ENCODE measurements around the gene ADGRL3.
"Not testable (repeated sequence)": the region's sequence is repeated elsewhere in the genome, so short reads cannot be mapped to it uniquely, and the experiment has no call there.

ADGRL3 gene

DNA sequence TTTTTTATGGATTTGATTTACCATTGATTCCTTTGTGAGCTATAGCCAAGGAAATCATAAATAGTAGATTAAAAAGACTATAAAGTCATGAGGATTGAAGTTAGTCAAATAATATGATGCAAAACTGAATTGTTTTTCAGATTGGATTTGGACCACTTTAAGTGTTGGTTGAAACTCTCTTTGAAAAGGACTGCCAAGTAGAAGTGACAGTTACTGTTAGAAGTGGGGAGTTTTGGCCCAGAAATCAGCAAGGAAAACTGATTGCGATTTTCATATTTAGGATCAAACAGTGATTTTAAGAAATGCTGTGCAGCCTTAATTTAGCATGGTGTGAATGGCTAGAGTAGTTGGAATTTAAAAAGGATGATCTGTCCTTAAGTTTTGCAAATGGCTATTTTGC, 4.9 kb downstream of the ADGRL3 start:
- DNase-seq: no peak

DNA sequence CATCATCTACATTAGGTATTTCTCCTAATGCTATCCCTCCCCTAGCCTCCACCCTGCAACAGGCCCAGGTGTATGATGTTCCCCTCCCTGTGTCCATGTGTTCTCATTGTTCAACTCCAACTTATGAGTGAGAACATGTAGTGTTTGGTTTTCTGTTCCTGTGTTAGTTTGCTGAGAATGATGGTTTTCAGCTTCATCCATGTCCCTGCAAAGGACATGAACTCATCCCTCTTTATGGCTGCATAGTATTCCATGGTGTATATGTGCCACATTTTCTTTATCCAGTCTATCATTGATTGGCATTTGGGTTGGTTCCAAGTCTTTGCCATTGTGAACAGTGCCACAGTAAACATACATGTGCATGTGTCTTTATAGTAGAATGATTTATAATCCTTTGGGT, 7.0 kb downstream of the ADGRL3 start:
- not testable (repeated sequence) for DNase-seq

DNA sequence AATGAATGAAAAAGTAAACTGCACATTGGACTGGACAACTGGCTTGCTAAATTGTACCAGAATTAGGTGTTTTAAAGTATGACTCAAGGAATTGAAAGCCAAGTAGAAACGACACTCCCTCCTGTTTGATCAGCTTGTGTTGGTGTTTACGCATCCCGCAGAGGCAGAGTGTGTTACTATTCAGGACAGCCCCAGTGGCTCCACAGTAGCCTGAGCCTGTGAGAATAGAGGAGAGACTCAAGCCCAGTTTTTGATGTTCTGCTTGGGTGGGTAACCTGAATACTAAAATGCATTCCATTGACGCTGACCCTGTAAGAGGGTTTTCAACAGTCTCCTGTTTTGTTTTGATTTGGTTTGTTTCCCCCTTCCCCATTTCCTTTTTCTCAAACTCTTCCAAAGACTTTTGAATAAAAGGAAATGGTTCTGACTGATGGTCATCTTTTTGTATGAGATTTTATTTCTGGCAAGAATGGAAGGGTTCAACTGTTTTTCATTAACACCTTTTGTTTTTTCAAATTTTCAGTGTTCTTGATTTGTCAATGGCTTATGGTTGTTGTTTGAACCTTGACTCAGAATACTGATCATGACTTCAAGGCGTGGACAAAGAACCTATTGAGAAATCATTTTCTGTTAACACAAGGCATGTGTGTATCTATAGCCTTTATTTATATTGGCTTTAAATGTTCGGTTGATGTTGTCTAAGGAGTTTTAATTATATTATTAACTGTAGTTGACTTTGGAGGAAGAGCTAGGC, 10.2 kb downstream of the ADGRL3 start:
- DNase-seq: peak in 39 of 56 donors; percentile 2 to 82 (median 34)

DNA sequence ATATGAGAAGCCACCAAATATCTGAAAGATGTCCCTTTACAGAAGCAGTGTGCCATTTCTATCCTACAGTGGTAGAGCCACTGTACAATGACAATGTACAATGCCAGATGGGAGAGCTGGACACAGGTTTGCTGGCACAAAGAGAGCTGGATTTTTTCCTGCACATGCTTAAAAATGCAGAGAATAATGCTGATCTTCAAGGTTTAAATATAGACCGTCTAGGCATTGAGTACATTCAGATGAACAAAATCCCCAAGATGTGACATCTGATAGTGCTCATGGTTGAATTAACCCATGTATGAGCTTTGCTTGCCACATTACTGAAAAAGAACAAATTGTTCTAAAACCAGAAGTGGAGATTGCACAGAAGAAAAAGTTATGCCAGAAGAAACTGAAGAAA, 11.7 kb downstream of the ADGRL3 start:
- DNase-seq: no peak

DNA sequence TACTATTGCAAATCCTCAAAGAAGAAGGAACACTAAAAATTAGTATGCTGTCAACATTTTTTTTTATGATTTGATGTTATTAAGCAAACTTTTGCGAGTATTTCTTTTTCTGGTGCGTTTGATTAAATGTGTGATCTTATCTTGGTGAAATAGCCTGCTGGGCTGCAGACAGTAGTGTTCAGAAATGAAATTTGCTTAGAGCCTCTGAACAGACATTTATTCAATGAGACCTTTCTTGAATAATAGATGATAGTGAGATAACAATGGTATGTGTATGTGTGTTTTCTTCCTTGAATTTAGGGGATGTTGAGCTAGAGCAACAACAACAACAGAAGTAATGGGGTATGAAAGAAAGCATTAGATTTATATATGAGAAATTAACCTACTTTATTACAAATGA, 12.7 kb downstream of the ADGRL3 start:
- DNase-seq: no peak

DNA sequence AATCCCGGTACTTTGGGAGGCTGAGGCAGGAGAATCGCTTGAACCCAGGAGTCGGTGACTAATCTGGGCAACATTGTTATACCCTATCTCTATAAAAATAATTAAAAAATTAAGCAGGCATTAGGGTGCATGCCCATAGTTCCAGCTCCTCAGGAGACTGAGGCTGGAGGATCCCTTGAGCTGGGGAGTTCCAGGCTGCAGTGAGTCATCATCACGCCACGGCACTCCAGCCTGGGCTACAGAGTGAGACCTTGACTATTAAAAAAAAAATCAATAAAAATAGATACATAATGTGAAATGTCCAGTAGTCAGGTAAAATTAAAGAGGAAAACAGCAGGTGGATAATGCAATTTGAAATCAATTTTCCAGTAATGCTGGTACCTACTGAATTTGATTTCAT, 14.6 kb downstream of the ADGRL3 start:
- DNase-seq: no peak

DNA sequence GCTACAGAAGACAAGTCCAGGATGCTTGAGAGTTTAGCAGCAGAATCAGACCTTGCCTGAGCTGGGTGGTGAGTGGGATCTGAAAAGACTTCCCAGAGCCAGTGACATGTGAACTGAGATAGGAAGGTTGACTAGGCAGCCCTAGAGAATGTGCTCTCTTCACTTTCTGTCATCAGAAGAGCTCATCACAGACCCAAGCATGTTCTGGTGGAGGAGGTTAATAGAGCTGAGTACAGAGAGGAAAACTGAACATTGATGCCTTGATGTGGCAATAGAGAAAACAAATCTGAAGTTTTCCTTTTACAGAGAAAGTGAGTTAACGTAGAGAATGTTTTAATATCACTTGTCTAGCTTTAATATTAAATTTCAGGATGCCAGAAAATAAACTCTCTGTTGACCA, 17.1 kb downstream of the ADGRL3 start:
- DNase-seq: no peak

DNA sequence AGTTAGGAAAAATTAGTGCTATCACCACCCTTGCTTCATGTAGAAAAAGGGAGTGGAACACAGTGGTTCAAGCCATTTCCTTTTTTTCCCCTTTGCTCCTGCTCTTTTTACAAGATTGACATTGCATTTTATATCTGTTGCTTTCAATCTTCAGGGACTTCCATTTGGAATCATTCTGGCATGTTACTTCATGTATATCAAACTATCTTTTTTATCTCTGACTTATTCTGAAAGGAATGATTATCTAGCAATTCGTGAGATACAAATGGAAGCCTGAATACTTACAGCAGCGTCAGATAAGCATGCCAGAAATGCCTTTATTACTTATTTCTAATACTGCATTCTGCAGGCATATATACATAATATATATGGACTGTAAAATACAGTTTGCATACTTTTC, 20.4 kb downstream of the ADGRL3 start:
- no peak for DNase-seq

DNA sequence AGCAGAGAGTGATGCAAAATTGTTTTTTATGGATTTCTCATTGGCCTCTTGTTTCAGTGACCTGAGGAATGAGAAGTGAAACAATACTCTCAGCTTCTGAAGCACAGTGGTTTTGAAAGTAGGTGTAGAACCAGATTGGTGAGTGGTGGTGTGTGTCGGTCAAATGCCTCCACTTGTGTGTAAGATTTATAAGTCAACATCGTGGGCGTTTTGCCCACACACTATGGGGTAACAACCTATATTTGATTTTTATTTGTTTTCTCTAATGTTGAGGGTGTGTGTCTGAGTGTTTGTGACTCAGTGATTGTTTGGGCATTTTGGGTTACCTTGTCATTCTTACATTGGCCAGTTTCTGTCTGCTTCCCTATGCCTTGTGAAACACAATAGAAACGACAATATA, 23.3 kb downstream of the ADGRL3 start:
- no peak for DNase-seq

DNA sequence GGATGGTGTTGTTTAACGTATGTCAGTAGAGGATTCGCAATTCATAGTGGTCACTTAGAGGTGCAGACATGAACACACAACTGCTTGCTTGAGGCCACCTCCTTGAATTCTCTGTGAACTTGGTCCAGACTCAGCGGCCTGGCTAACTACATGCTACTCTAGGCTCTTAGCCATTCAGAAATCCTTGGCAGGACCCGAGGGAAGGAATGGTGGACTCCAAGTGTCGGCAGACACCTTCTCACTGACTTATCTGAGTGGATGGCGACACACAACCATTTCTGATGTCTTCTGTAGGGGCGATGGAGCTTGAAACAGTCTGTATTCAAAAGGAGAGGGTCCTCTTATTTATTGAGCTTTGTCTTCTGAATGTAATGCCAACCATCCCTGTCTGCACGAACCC, 24.4 kb downstream of the ADGRL3 start:
- peak in 1 of 56 donors; percentile 10 for DNase-seq

DNA sequence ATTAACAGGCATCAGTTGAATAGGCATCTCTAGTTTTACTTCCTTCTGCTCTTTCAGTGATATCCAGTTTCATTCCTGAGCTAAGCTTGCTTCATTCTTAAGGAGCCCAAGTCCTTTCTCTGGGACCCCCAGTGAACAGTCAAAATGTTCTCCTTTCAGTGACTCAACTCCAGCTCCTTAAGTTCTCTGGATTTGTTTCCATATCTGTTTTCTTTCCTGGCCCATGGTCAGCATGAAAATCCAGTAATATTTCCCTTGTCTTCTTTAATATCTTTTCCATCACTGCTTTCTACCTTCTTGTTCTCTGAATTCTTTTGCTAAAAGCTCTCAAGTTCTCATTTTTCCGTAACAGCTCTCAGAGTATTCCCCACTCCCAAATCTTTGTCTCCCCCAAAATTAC, 25.5 kb downstream of the ADGRL3 start:
- DNase-seq: no peak

DNA sequence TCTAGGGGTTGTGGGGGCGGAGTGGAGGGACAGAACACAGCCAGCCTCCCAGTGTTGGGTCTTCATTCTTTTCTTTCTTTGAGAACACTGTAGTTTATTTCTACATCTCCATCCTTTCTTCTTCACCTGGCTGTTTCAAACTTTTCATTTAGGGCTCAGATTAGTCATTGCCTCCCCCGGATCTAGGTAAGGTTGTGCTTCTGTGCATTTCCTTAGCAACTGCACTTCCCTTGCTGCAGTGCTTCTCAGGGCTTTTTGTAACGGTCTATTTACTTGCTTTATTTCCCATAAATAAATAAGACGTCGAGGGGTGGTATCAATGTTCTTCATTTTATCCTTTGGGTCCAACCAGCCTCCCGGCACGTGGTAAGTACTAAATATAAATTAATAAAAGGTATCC, 31.3 kb downstream of the ADGRL3 start:
- no peak for DNase-seq

DNA sequence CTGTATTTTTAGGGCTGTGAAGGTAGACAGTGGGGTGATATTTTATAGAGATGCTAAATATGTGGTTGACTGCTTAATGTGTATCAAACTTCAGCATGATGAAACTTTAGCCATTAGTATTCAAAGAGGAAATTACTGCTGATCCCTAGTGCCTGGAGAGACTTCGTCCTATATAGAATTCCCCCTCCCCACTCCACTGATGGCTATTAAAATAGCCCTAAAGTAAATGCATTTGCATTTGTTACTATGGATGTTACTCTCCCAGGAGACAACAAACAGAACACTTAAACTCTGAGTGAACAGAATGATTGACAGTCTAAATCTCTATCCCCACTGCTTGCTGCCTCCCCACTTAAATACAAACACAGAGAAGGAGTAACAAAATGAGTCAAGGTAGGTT, 39.1 kb downstream of the ADGRL3 start:
- no peak for DNase-seq

DNA sequence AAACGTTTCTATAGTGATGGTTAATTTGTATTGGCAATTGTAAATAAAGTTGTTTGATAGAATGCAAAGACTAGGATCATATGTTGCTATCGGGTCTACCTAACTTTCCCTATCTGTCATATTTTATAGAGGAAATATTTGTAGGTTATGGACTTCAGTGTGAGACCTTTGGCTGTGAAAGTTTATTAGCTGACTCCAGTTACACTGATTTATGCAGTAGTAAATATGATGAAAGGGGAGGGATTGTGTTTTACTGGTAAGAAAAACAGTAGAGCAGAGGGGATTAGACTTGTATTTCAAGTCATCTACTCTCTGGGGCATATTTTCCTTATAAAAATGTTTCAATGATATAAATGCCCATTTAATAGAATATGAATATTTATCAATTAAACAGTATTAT, 43.8 kb downstream of the ADGRL3 start:
- no peak for DNase-seq

DNA sequence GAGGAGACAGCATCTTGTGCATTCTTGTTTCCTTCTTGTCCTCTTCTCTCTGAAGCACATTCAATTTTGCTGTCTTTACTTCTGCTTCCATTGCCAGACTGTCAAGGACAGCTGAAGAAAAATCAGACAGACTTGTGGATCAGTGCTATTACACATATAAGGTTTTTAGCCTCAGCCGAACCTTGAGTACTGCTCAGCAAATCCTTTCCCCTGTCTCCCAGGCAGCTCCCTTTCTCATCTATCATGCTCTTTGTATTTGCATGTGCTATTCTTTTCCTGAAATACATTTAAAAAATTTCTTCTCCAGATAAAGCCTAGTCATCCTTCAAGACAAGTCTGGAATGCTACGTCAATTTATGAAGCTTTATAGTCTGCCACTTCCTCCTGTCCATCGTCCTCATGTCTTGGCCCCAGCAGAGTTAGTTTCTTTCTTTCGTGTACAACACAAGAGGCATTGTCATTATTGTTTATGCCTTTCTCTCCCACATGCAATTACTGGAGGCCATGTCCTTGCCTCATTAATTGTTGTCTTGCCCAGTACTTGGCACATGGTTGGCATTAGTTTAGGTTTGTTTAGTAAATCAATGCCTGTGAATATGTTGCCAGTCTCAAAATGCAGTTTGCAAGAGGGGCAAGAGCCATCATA, 45.1 kb downstream of the ADGRL3 start:
- peak in 2 of 56 donors; percentile 22 to 63 for DNase-seq

DNA sequence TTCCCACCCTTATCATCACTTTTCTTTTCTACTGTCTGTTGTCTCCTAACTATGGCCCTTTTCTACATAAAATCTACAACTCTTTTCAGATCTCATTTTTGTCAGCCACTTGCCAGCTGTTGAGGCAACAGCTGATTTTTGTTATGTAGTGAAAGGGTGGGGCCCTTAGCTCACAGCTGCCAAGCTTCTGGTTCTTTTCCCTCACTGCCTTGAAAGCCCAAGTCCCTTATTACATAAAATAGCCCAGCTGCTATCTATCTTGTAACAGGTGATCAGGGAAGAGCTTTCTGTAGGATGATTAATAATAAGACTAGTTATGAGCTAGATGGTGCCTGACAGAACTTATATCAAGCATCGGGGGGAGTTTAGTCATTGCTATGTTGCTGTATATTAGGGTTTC, 45.9 kb downstream of the ADGRL3 start:
- no peak for DNase-seq

DNA sequence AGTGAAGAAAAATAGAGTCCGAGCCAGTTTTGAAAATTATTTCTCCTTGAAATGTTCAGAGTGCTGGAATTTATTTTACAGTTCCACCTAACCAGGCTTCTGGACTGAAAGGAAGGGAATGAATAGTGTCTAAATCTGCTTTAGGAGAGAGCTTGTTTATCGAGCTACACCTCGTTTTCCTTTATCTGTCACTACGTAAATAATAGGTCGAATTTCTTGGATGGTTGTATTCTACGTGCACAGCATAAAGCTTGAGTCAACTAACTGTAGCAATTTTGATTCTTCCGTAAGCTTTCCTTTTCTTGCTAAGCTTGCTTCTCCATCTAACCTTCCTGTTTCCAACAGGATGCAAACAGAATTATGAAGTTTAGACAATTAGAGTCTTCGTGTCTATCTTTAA, 48.6 kb downstream of the ADGRL3 start:
- DNase-seq: no peak

DNA sequence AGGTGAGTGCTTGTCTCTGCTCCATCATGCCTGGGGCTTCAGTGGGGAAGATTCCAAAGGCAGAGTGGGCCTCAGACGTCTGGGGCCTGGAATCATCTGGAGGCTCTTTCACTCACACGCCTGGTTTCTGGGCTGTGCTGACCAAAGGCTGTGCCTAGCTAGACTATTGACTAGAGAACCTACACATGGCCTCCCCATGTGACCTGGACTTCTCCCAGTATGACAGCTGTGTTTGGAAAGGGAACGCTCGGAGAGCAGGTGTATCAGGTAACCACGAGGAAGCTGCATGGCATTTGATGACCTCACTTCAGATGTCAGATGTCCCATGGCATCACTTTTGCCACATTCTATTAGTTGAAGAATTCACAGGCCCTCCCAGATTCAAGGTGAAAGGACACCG, 51.0 kb downstream of the ADGRL3 start:
- no peak for DNase-seq

DNA sequence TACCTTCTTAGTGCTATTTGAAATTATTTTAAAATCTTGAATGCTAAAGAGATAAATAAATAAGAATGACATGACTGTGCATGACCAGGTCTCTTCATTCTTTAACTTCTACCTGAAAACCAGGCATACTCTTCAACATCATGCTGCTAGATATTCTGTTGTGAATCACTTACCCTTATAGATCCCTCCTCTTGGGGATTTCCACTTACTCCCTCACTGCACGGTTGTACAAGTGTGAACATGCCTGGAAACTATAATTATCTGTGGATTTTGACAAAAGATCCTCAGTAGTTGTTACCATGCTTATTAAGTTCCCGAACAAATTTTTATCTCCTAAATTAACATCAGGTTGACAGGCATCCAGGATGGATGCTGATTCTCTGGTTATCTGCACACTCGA, 54.3 kb downstream of the ADGRL3 start:
- DNase-seq: no peak

DNA sequence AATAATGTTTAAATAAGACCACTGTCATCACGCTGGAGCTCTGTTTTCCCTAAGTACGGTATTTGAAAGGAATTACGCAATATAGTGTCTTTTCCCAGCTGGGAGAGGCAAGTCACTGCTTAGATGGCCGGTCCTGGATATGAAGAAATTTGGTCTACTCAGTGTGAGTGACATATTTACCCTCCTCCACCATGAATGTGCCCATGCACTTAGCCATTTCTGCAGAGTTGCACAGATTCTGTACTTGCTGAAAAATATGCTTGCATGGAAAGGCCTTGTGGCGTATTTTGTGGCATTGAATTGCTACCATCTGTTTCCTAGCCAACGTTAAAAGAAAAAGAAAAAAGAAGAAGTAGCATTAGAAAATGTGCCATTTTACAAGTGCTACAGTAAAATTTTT, 73.1 kb downstream of the ADGRL3 start:
- peak in 5 of 56 donors; percentile 1 to 18 (median 7) for DNase-seq

DNA sequence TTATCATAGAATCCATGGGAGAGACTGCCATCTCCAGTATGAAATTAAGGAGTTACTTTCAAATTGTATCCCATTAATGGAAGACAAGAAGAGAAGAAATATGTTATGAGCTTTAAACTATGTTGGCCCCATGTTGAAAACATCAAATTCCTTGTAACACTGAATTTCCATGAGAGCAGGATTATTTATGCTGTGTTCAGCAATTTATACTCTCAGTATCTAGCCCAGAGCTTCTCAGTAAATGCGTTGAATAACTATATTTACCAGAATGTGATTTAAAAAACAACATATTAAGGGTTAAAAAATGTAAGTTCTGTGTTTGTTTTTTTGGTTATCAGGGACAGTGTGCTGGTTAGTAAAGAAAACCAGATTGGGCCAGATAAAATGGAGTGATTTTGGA, 74.2 kb downstream of the ADGRL3 start:
- no peak for DNase-seq

DNA sequence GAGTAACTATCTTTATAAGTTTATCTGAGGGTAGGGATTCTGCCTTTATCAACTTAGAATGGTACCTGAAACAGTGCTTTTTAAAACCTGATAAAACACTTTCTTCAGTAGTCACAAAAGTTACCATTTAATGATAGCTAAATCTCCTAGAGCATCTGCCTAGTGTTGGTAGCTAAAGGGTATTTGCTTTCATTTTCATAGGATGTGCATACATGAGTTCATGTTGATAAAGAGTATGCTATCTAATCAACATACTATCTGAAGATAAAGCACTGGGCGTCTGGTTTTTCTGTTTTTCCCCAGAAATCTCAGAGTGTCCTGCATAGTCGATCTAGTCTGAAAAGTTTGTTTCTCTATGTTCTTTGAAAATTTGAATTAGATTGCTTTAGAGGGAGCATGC, 75.1 kb downstream of the ADGRL3 start:
- no peak for DNase-seq

DNA sequence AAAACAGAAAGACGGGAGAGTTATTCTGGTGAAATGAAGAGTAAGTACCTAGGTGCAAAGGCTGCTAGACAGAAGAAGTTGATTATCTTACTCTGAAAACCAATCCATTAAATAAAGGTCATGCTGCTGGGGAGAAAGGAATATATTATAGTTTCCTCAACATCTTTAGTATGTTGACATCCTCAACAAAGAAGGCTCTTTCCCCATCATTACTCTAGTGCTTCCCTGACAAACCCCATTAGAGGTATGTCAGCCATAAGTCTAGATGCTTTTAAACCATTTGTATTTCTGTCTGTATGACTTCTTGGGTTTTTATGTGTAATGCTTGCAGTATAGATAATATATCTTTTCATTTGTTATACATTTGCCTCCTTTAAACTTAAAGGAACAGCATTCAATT, 75.9 kb downstream of the ADGRL3 start:
- no peak for DNase-seq
